ENCODE results near the gene OCA2.

The OCA2 gene

GRCh38 chr15:28101983-28102441, 2.9 kb upstream of the OCA2 start:
- Histone ChIP-seq H3K9me3 (ENCODE audit: control insufficient read depth, low read length) (no peaks in the 10 kb centered on the region), H3K36me3 (ENCODE audit: control insufficient read depth, insufficient read depth, low read length) (no peaks in the 10 kb centered on the region), H3K27ac (ENCODE audit: low read depth, low read length, severe bottlenecking) (no peak overlapping the region), H3K4me1 (ENCODE audit: control insufficient read depth, insufficient read depth, low read length, poor library complexity, severe bottlenecking) (peaks cover 12% of the 10 kb centered on the region), H3K4me3 (ENCODE audit: extremely low read depth, insufficient read depth, low read length, poor library complexity, severe bottlenecking) (no peak overlapping the region)
- 62 to 76% methylated on average over 8 to 9 of the region's 10 CpGs for WGBS, 2 experiments (ENCODE audit: insufficient coverage in 2 of 2)

GRCh38 chr15:28101201-28101600, 2.1 kb upstream of the OCA2 start:
- Histone ChIP-seq H3K4me1 (ENCODE audit: control insufficient read depth, insufficient read depth, low read length, poor library complexity, severe bottlenecking) (peaks cover 16% of the 10 kb centered on the region), H3K4me3 (ENCODE audit: extremely low read depth, insufficient read depth, low read length, poor library complexity, severe bottlenecking) (no peak overlapping the region), H3K9me3 (ENCODE audit: control insufficient read depth, low read length) (no peaks in the 10 kb centered on the region), H3K36me3 (ENCODE audit: control insufficient read depth, insufficient read depth, low read length) (no peaks in the 10 kb centered on the region), H3K27ac (ENCODE audit: low read depth, low read length, severe bottlenecking) (no peak overlapping the region)
- WGBS, 2 experiments (ENCODE audit: insufficient coverage in 2 of 2) = 78 to 93% methylated on average over 3 to 7 of the region's 8 CpGs

GRCh38 chr15:28100516-28101195, 1.5 kb upstream of the OCA2 start:
- no peak overlapping the region for H3K4me3 ChIP-seq (ENCODE audit: extremely low read depth, insufficient read depth, low read length, poor library complexity, severe bottlenecking)
- no peaks in the 10 kb centered on the region for H3K36me3 ChIP-seq (ENCODE audit: control insufficient read depth, insufficient read depth, low read length)
- H3K9me3 ChIP-seq (ENCODE audit: control insufficient read depth, low read length) = no peaks in the 10 kb centered on the region
- 89 to 92% methylated on average over 17 to 19 of the region's 20 CpGs for WGBS, 2 experiments (ENCODE audit: insufficient coverage in 2 of 2)
- peaks cover 16% of the 10 kb centered on the region for H3K4me1 ChIP-seq (ENCODE audit: control insufficient read depth, insufficient read depth, low read length, poor library complexity, severe bottlenecking)
- no peak overlapping the region for H3K27ac ChIP-seq (ENCODE audit: low read depth, low read length, severe bottlenecking)

- H3K9me3 ChIP-seq (ENCODE audit: control insufficient read depth, low read length) = no peaks in the 10 kb centered on the region
- peak overlapping the region; percentile 18 for H3K4me3 ChIP-seq (ENCODE audit: extremely low read depth, insufficient read depth, low read length, poor library complexity, severe bottlenecking)
- peaks cover 16% of the 10 kb centered on the region for H3K4me1 ChIP-seq (ENCODE audit: control insufficient read depth, insufficient read depth, low read length, poor library complexity, severe bottlenecking)
- H3K27ac ChIP-seq (ENCODE audit: low read depth, low read length, severe bottlenecking) = no peak overlapping the region
- no peaks in the 10 kb centered on the region for H3K36me3 ChIP-seq (ENCODE audit: control insufficient read depth, insufficient read depth, low read length)
- whole genome bisulfite sequencing, 2 experiments (ENCODE audit: insufficient coverage in 2 of 2) = 9 to 15% methylated on average over 14 to 15 of the region's 16 CpGs
These were observed 533 bp upstream of the OCA2 start for GRCh38 chr15:28099555-28100140.

GRCh38 chr15:28098360-28098765, 752 bp downstream of the OCA2 start:
- Histone ChIP-seq H3K4me1 (ENCODE audit: control insufficient read depth, insufficient read depth, low read length, poor library complexity, severe bottlenecking) (peaks cover 16% of the 10 kb centered on the region), H3K4me3 (ENCODE audit: extremely low read depth, insufficient read depth, low read length, poor library complexity, severe bottlenecking) (no peak overlapping the region), H3K27ac (ENCODE audit: low read depth, low read length, severe bottlenecking) (no peak overlapping the region), H3K9me3 (ENCODE audit: control insufficient read depth, low read length) (no peaks in the 10 kb centered on the region), H3K36me3 (ENCODE audit: control insufficient read depth, insufficient read depth, low read length) (no peaks in the 10 kb centered on the region)
- WGBS, 2 experiments (ENCODE audit: insufficient coverage in 2 of 2) = 64 to 65% methylated on average over 11 of the region's 11 CpGs

GRCh38 chr15:28097656-28098359, 1.3 kb downstream of the OCA2 start:
- H3K9me3 ChIP-seq (ENCODE audit: control insufficient read depth, low read length) = no peaks in the 10 kb centered on the region
- 86% methylated on average over 3 to 4 of the region's 5 CpGs for WGBS, 2 experiments (ENCODE audit: insufficient coverage in 2 of 2)
- H3K27ac ChIP-seq (ENCODE audit: low read depth, low read length, severe bottlenecking) = no peak overlapping the region
- H3K4me1 ChIP-seq (ENCODE audit: control insufficient read depth, insufficient read depth, low read length, poor library complexity, severe bottlenecking) = peaks cover 16% of the 10 kb centered on the region
- no peaks in the 10 kb centered on the region for H3K36me3 ChIP-seq (ENCODE audit: control insufficient read depth, insufficient read depth, low read length)
- H3K4me3 ChIP-seq (ENCODE audit: extremely low read depth, insufficient read depth, low read length, poor library complexity, severe bottlenecking) = no peak overlapping the region

GRCh38 chr15:28096670-28097431, 2.3 kb downstream of the OCA2 start:
- Histone ChIP-seq H3K4me3 (ENCODE audit: extremely low read depth, insufficient read depth, low read length, poor library complexity, severe bottlenecking) (peak overlapping the region; percentile 35), H3K27ac (ENCODE audit: low read depth, low read length, severe bottlenecking) (no peak overlapping the region), H3K4me1 (ENCODE audit: control insufficient read depth, insufficient read depth, low read length, poor library complexity, severe bottlenecking) (peaks cover 16% of the 10 kb centered on the region), H3K36me3 (ENCODE audit: control insufficient read depth, insufficient read depth, low read length) (no peaks in the 10 kb centered on the region), H3K9me3 (ENCODE audit: control insufficient read depth, low read length) (peaks cover 2% of the 10 kb centered on the region)
- 0 to 1% methylated on average over 52 to 58 of the region's 72 CpGs for WGBS, 2 experiments (ENCODE audit: insufficient coverage in 2 of 2)

- Histone ChIP-seq H3K27ac (ENCODE audit: low read depth, low read length, severe bottlenecking) (no peak overlapping the region), H3K9me3 (ENCODE audit: control insufficient read depth, low read length) (peaks cover 7% of the 10 kb centered on the region), H3K4me1 (ENCODE audit: control insufficient read depth, insufficient read depth, low read length, poor library complexity, severe bottlenecking) (peaks cover 16% of the 10 kb centered on the region), H3K4me3 (ENCODE audit: extremely low read depth, insufficient read depth, low read length, poor library complexity, severe bottlenecking) (peak overlapping the region; percentile 35), H3K36me3 (ENCODE audit: control insufficient read depth, insufficient read depth, low read length) (no peaks in the 10 kb centered on the region)
- WGBS, 2 experiments (ENCODE audit: insufficient coverage in 2 of 2) = 0% methylated on average over 13 of the region's 13 CpGs
These were observed 2.8 kb downstream of the OCA2 start for GRCh38 chr15:28096411-28096669.

GRCh38 chr15:28094732-28095521, 4.2 kb downstream of the OCA2 start:
- WGBS, 2 experiments (ENCODE audit: insufficient coverage in 2 of 2) = 3 to 5% methylated on average over 54 to 67 of the region's 76 CpGs
- H3K27ac ChIP-seq (ENCODE audit: low read depth, low read length, severe bottlenecking) = no peak overlapping the region
- H3K4me3 ChIP-seq (ENCODE audit: extremely low read depth, insufficient read depth, low read length, poor library complexity, severe bottlenecking) = peak overlapping the region; percentile 35
- H3K9me3 ChIP-seq (ENCODE audit: control insufficient read depth, low read length) = peaks cover 7% of the 10 kb centered on the region
- H3K36me3 ChIP-seq (ENCODE audit: control insufficient read depth, insufficient read depth, low read length) = no peaks in the 10 kb centered on the region
- H3K4me1 ChIP-seq (ENCODE audit: control insufficient read depth, insufficient read depth, low read length, poor library complexity, severe bottlenecking) = peaks cover 16% of the 10 kb centered on the region

Measured in mesodermal cell (in vitro differentiated cells).